HG03064 (cell line): ENCODE data around the gene LRRC40.
A peak's percentile ranks its signal among the peaks of the same experiment; 100 is the strongest.
"Not testable (repeated sequence)": the region's sequence is repeated elsewhere in the genome, so short reads cannot be mapped to it uniquely, and the experiment has no call there.

Source experiments
- ATAC-seq: cut with Tn5 transposase; IDR thresholded peaks from one replicate; pipeline ENCODE4 v1.9.1; 2021; ENCODE audit warnings: low read depth; ENCODE audit not compliant: unreplicated experiment

LRRC40 gene

DNA sequence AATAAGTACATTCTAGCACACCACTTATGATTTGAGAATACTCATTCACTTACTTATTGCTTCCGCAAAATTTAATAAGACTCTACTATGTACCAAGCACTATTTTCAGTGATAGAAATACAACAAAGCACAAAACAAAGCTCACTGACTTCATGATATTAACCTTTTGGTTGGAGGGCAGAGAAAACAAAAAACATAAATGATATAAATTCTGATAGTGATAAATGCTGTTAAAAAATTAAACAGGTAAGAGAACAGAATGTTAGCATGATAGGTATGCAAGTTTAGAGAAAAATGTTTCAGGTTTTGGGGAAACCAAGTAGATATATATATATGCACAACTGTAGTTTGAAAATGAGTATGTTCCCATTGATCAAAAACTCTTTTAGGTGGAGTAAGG is 1.2 kb downstream of the LRRC40 start:
- ATAC-seq: no peak

DNA sequence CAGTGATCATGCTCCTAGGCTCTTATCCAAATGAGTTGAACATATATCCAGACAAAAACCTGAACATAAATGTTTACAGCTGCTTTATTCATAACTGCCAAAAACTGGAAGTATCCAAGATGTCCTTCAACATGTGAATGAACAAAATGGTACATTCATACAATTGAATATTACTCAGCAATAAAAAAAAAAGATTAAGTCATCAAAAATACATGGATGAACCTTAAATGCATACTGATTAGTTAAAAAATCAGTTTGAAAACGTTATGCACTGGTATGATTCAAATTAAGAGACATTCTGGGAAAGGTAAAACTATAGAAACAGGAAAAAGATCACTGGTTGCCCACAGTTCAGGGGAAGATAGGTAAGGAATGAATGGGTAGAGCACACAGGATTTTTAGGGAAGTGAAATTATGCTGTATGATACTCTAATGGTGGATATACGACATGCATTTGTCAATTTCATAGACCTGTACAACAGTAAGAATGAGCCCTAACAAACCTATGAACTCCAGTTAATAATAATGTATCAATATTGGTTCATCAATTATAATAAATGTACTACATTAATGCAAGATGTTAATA is 3.1 kb downstream of the LRRC40 start:
- no peak for ATAC-seq

DNA sequence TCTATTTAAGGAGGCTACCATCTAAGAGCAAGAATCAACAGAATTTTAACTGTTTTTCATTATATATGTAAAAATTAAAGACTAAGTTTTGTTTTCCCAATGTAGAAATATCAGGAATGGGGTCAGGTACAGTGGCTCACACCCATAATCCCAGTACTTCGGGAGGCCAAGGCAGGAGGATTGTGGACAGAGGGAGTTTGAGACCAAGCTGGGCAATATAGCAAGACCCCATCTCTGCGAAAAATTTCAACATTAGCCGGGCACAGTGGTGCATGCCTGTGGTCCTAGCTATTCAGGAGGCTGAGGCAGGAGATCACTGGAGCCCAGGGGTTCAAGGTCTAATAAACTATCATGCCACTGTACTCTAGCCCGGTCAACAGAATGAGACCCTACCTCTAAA is 5.3 kb downstream of the LRRC40 start:
- no peak for ATAC-seq

DNA sequence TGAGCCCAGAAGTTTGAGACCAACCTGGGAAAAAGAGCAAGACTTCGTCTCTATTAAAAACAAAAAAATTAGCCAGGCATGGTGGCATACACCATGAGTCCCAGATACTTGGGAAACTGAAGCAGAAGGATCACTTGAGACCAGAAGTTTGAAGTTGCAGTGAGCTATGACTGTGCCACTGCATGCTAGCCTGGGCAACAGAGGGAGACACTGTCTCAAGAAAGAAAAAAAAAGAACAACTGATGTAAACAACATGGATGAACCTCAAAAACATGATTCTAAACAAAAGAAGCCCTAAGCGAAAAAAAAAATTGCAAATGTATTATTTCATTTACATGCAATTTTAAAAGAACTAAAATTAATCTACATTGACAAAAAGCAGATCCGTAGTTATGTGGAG is 9.0 kb downstream of the LRRC40 start:
- ATAC-seq: no peak

DNA sequence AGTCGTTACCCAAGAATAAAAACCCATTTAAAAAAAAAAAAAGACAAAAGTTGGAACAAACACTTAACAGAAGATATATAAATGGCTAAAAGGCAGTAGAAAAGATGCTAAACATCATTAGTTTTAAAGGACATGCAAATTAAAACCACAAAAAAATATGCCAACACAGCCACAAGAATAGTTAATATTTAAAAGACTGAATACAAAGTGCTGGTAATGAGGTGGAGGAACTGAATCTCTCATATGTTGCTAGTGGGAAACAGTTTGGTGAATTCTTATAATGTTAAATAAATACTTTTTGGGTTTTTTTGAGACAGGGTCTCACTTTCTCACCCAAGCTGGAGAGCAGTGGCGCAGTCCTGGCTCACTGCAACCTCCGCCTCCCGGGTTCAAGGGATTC is 10.0 kb downstream of the LRRC40 start:
- peak; percentile 66 for ATAC-seq

DNA sequence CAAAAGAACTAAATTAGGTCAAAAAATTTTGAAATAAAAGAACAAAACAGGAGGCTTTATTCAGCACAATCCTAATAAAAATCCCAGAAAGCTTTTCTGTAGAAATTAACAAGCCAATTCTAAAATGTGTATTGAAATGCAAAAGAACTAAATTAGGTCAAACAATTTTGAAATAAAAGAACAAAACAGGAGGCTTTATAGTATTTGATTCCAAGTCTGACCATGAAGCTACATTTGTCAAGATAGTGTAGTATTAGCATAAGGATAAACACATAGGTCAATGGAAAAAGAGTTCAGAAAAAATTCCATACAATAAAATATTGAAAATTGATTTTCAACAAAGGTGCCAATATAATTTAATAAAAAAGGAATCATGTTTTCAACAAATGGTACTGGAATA is 10.8 kb downstream of the LRRC40 start:
- no peak for ATAC-seq

DNA sequence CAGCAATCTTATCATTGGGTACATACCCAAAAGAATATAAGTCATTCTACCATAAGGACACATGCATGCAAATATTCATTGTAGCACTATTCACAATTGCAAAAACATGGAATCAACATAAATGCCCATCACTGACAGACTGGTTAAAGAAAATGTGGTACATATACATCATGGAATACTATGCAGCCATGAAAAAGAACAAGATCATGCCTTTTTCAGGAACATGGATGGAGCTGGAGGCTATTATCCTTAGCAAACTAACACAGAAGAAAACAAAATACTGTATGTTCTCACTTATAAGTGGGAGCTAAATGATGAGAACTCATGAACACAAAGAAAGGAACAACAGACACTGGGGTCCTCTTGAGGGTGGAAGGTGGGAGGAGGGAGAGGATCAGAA is 12.9 kb downstream of the LRRC40 start:
- ATAC-seq: not testable (repeated sequence)

DNA sequence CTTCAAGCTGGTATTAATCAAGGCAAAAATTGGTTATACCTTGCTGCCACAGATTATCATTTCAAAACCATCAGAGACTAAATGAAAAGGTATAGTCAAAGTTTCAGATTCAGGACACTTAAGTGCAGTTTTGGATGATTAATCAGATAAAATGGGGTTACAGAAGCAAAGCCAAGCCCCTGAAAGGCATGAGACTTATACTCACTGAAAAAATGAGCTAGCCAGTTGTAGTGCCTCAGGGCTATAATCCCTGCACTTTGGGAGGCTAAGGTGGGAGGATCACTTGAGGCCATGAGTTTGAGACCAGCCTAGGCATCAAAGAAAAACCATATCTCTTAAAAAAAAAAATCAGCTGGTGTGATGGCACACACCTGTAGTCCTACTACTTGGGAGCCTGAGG is 15.2 kb downstream of the LRRC40 start:
- ATAC-seq: no peak

DNA sequence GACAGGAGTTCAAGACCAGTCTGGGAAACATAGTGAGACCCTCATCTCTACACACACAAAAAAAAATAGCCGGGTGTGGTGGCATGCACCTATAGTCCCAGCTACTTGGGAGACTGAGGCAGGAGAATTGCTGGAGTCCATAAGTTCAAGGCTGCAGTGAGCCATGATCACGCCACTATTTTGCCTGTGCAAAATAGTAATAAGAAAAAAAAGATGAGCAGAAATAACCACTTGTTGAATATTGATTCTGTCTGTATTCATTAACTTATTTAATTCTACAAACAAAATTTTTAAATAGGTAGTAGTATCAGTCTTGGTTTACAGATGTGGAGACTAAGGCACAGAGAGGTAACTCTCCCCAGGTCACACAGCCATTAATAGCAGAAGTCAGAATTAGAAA is 16.9 kb downstream of the LRRC40 start:
- ATAC-seq: no peak

DNA sequence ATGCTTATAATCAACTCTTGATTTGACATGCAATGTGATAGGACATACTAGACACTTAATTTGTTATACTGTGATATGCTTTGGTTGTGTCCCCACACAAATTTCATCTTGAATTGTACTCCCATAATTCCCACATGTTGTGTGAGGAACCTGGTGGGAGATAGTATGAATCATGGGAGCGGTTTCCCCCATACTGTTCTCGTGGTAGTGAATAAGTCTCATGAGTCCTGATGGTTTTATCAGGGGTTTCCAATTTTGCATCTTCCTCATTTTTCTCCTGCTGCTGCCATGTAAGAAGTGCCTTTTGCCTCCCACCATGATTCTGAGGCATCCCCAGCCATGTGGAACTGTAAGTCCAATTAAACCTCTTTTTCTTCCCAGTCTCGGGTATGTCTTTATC is 20.2 kb downstream of the LRRC40 start:
- not testable (repeated sequence) for ATAC-seq

DNA sequence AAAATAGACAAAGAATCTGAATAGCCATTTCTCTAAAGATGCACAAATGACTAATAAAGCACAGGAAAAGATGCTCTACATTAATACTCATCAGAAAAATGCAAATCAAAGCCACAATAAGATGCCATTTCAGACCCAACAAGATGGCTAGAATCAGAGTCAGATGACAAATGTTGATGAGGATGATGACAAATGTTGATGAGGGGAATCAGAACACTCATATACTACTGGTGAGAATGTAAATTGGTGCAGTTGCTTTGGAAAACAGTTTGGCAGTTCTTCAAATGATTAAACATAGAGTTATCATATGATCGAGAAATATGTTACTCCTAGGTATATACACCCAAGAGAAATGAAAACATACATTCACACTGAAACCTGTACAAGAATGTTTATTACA is 33.9 kb downstream of the LRRC40 start:
- no peak for ATAC-seq

DNA sequence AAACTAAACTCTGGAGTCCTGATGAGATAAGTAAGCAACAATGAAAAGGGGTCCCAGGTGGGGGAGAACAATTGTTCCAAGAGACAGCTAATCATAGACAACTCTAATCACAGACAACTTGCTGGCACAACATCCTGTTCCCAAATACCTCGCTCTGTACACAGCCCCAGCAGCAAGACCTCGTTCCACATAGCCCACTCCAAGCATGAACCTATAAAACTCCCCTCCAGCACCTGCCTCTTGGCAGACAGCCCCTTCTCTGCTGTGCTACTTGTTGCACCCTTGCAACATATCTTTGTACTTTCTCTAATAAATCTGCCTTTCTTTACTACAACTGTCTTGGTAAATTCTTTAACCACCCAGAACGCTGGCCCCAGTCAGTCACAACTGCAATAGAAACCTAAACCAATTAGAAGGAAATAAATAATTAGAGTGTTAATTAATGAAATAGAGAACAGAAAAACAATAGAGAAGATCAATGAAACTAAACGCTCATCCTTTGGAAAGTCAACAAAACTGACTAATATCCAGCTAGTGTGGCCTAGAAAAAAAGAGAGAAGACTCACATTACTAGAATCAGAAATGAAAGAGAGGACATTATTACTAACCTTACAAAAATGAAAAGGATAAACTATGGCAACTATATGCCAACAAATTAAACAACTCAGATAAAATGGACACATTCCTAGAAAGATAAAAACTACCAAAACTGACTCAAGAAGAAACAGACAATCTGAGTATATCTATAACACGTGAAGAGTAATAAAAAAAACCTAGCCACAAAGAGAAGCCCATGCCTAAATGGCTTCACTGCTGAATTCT is 36.1 kb downstream of the LRRC40 start:
- no peak for ATAC-seq

DNA sequence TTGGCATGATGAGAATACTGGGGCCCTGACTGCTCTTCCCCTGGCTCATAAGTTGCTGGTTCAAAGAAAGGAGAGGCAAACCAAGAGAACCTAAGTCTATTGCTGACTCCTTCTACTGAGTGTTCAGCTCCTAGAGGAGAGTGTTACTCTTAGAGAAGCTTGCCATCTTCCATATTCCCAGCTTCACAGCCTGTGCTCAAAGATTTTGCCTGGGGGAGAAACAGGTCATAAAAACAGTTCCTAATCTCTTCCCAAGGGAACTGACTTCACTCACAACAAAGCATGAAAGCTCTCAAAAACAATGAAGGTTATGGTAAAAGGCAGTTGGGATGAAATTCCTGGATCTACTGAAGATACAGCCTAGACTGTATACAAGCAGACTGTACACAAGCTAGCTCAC is 37.1 kb downstream of the LRRC40 start:
- ATAC-seq: no peak

DNA sequence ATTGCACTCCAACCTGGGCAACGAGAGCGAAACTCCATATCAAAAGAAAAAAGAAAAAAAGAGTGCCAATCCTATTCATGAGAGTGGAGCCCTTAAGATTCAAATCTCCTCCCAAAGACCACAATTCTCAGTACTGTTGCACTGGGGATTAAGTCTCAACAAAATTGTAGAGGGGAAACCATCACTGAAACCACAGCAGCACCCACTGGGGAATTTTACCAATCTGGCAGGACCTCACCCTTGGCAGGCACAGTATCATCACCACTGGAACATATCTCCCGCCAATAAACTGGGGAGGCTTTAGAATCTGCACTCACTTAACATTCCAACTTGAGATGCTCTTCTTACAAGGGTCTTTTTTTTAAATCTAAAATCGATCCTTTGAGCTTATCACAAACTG is 41.0 kb downstream of the LRRC40 start:
- ATAC-seq: no peak

DNA sequence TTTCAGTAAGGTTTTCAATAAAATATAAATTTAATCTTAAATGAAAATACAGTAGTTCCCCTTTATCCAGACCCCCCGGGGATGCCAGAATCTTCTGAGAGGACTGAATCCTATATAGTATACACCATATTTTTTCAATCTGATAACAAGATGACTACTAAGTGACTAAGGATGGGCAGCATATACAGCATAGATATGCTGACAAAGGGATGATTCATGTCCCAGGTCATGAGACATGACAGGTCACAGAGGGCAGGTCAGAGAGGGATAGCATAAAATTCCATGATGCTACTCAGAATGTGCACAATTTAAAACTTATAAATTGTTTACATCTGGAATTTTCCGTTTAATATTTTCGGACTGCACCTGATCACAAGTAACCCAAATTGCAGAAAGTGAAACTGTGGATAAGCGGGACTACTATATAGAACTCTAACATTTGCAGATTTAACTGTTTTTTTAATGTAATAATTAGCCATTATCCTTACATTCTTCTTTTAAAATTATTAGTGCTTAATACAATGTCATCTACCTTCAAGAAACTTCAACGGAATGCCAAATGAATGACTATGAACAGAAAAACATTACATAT is 48.8 kb downstream of the LRRC40 start:
- no peak for ATAC-seq

DNA sequence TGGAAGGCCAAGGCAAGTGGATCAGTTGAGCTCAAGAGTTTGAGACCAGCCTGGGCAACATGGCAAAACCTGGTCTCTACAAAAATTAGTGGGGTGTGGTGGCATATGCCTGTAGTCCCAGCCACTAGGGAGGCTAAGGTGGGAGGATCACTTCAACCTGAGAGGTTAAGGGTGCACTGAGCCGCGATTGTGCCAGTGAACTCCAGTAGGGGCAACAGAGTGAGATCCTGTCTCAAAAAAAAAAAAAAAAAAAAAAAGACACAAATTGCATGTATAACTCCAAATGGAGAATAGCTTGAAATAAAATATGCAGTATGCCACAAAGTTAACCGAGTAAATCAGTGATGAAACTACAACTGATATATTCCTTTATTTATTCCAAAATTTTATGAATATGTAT is 51.6 kb downstream of the LRRC40 start:
- no peak for ATAC-seq

DNA sequence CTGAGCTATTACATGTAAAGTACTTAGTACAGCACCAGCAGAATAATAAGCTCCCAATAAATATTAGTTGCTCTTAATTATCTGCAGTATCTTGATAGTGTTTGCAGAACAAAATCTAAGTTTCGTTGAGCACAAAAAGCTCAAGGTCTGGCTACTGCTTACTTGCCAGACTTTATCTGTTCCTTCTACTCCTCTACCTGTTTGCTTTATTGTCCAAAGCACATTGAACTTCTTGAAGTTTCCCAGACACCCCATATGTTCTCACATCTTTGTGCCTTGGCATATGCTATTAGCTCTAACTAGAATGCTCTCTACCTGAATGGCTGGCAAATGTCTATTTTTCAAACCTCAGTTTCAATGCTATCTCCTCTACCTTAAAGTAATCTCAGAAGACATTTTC is 54.9 kb downstream of the LRRC40 start:
- no peak for ATAC-seq

DNA sequence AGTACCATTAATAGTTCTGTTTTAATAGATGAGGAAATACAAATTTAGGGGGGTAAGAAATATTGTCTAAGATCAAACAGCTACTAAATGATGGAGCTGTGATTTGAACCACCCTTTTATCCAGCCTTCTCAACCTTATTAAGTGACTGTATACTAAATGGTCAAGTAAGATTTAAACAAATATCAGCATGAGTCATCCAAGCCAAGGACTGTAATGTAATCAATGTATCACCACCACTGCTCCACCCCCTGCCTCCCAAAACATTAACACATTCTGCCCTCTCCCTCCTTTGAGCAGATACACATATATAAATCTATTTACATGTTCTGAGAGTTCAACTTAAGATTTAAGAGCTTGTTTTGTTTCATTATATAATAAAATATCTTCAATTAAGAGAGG is 58.9 kb downstream of the LRRC40 start:
- ATAC-seq: no peak

DNA sequence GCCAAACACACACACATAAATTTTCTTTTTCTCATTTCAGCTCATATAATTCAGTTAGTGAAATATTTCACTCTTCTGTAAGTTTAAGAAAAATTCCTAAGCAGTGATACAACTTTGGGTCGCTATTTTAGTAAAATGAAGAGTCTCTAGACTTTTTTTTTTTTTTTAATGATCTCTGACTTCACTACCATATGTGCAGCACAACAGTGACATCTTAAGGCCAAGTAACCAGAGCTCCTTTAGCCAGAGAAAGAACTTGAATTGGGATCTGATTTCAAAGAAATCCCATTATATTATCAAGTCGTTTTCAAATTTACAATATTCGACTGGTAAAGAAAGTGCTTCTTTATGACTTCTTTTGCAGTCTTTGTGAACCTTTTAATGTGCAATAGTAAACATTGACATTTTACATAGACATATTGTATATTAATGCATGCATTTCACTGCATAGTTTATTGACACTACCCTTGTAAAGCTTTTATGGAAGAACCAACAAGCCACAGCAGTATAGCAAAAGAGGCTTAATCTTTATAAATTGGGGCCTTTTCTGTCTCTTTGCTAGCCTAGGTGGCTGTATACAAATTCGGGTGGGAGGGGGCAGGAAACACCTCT is 62.2 kb downstream of the LRRC40 start:
- no peak for ATAC-seq

DNA sequence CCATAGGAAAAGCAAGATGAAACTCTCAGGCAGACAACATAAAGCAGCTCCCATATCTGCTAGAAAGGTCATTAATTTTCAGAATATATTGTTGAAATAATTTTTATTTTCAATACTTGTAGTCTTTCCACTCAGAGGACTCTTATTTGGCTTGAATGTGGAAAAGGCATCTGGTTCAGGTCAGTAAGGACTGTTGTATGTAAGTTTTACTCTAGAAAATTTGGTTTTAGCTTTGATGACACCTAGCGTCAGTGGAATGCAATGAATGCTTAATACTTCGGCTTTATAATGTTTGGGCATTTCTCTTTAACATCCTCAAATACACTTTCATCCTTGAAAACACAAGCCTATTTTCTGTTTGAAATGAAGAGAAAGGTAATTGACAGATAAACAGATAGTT is 63.3 kb downstream of the LRRC40 start:
- no peak for ATAC-seq

DNA sequence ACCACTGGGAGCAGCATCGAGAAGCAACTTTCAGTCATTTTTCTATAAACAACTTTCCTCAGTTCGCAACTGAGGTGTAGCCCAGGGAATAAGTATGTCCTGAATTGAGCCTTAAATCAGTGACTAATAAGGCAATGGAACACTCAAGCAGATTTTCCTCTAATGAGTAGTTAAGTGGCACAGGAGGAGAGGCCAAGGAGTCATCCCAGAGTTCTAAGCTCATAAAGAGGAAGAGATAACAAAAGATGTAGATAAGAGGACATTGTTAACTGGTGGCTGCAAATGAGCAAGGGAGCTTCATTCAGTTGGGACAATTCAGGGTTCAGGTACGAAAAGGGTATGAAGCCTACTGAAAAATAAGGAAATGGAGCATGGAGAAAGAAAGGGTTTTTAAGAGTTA is 64.5 kb downstream of the LRRC40 start:
- no peak for ATAC-seq

DNA sequence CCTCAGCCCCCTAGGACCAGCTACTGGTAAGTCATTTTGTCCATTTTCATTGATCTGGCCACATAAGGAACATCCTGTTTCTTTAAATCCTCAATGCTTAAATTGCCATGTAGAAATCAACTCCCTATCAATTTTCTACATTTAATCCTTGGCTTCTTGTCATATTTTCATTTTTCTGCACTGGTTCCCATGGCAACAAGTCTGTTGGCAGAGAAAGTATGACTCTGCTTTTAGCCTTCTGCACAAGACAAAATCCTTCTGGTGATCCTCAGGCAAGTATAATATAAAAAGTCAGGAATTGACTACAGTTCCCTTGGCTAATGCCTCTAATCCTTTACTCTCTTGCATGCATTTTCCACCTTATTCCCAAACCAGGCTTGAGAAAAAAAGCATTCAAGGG is 65.0 kb downstream of the LRRC40 start:
- ATAC-seq: no peak
